Stomach (tissue), 4 donors: ENCODE results near the gene TMEM250.

ENCODE experiments used
- EP300 ChIP-seq: sonication (generic); formaldehyde crosslinking; IDR thresholded peaks from one replicate; pipeline ENCODE4 v1.6.1; 2017; ENCODE audit warnings: antibody characterized with exemption
- POLR2A ChIP-seq, 4 donors: fragments of 450-650 bp; IDR thresholded peaks; one replicate each; pipeline ENCODE4 v1.6.1; 2016; ENCODE audit warnings: antibody characterized with exemption in 4 of 4, control low read depth in 2 of 4, mild to moderate bottlenecking in 1 of 4, moderate library complexity in 1 of 4
- POLR2AphosphoS5 ChIP-seq, 3 donors: sonication (generic); formaldehyde crosslinking; IDR thresholded peaks; one replicate each; pipeline ENCODE4 v1.6.1; 2016; ENCODE audit warnings: antibody characterized with exemption in 3 of 3

DNA sequence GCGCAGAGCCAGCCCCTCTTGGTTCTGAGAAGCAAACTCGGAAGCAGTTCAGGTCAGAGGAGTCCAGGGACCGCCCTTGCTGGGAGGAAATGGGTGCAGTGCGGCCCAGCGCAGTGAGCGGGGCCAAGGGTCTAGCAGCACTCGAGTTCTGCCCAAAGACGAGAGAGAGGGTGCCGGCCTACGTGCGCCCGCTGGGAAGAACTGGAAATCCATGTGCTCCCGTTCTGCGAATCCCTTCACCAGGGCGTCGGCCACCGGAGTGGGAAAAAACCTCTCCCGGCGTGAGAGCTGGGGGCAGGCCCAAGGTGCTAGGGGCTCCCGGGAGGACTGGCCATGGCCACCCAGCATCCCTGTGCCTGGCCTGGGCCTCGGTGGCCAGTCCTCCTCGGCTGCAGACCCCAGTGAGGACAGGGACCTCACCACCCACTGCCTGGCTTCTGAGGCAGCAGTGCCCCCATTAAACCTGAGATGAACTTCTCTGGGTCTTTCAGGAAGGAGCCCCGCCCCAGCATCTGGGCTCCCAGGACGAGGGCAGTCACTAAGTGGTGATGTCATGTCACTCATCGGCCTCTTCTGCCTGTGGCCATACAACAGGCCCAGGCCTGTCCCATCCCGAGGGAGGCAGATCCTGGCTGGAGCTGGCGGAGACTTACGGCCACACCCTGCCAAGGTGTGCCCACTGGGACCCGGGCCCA, 10.6 kb downstream of the TMEM250 start:
- TF ChIP-seq POLR2A (IDR thresholded peaks at IDR 0.05): no peak
- no peak for TF ChIP-seq EP300
- TF ChIP-seq POLR2AphosphoS5 (IDR thresholded peaks at IDR 0.05): no peak
